ENCODE results near the gene MAGI2.

The MAGI2 gene

GRCh38 chr7:78055001-78055573, 1398.4 kb downstream of the MAGI2 start:
- Histone ChIP-seq H3K9me3 (ENCODE audit: severe bottlenecking) (no peaks in the 10 kb centered on the region), H3K27ac (ENCODE audit: poor library complexity, severe bottlenecking) (no peak overlapping the region), H3K4me1 (ENCODE audit: insufficient read depth, poor library complexity, severe bottlenecking) (no peaks in the 10 kb centered on the region), H3K4me3 (ENCODE audit: severe bottlenecking) (no peak overlapping the region), H3K27me3 (ENCODE audit: insufficient read depth, poor library complexity, severe bottlenecking) (no peaks in the 10 kb centered on the region), H3K36me3 (ENCODE audit: low read depth) (no peaks in the 10 kb centered on the region)
- DNase-seq (ENCODE audit: low spot score) (no peak), ATAC-seq (ENCODE audit: low read depth) (0 out of 3 replicates have a peak, but pooled peaks have one; percentile 19)
- no peak for TF ChIP-seq CTCF (IDR thresholded peaks at IDR 0.05; ENCODE audit: poor library complexity, severe bottlenecking)

GRCh38 chr7:78052112-78052511, 1401.4 kb downstream of the MAGI2 start:
- no peak for ATAC-seq (ENCODE audit: low read depth)
- no peak for DNase-seq (ENCODE audit: low spot score)
- no peaks in the 10 kb centered on the region for H3K4me1 ChIP-seq (ENCODE audit: insufficient read depth, poor library complexity, severe bottlenecking)
- no peaks in the 10 kb centered on the region for H3K9me3 ChIP-seq (ENCODE audit: severe bottlenecking)
- H3K4me3 ChIP-seq (ENCODE audit: severe bottlenecking), result no peak overlapping the region
- no peak overlapping the region for H3K27ac ChIP-seq (ENCODE audit: poor library complexity, severe bottlenecking)
- H3K36me3 ChIP-seq (ENCODE audit: low read depth), result no peaks in the 10 kb centered on the region
- no peak for TF ChIP-seq CTCF (IDR thresholded peaks at IDR 0.05; ENCODE audit: poor library complexity, severe bottlenecking)
- no peaks in the 10 kb centered on the region for H3K27me3 ChIP-seq (ENCODE audit: insufficient read depth, poor library complexity, severe bottlenecking)

GRCh38 chr7:78047800-78048199, 1405.7 kb downstream of the MAGI2 start:
- Histone ChIP-seq H3K36me3 (ENCODE audit: low read depth) (no peaks in the 10 kb centered on the region), H3K27ac (ENCODE audit: poor library complexity, severe bottlenecking) (no peak overlapping the region), H3K4me1 (ENCODE audit: insufficient read depth, poor library complexity, severe bottlenecking) (no peaks in the 10 kb centered on the region), H3K27me3 (ENCODE audit: insufficient read depth, poor library complexity, severe bottlenecking) (no peaks in the 10 kb centered on the region), H3K9me3 (ENCODE audit: severe bottlenecking) (no peaks in the 10 kb centered on the region), H3K4me3 (ENCODE audit: severe bottlenecking) (no peak overlapping the region)
- no peak for ATAC-seq (ENCODE audit: low read depth)
- TF ChIP-seq CTCF (IDR thresholded peaks at IDR 0.05; ENCODE audit: poor library complexity, severe bottlenecking), result no peak
- DNase-seq (ENCODE audit: low spot score), result no peak

- Histone ChIP-seq H3K4me3 (ENCODE audit: severe bottlenecking) (no peak overlapping the region), H3K9me3 (ENCODE audit: severe bottlenecking) (no peaks in the 10 kb centered on the region), H3K36me3 (ENCODE audit: low read depth) (no peaks in the 10 kb centered on the region), H3K27me3 (ENCODE audit: insufficient read depth, poor library complexity, severe bottlenecking) (peaks cover 3% of the 10 kb centered on the region), H3K27ac (ENCODE audit: poor library complexity, severe bottlenecking) (no peak overlapping the region), H3K4me1 (ENCODE audit: insufficient read depth, poor library complexity, severe bottlenecking) (no peaks in the 10 kb centered on the region)
- no peak for TF ChIP-seq CTCF (IDR thresholded peaks at IDR 0.05; ENCODE audit: poor library complexity, severe bottlenecking)
- DNase-seq (ENCODE audit: low spot score), result no peak
- ATAC-seq (ENCODE audit: low read depth), result no peak
These were observed 1410.3 kb downstream of the MAGI2 start for GRCh38 chr7:78043159-78043558.

GRCh38 chr7:78041423-78041822, 1412.0 kb downstream of the MAGI2 start:
- TF ChIP-seq CTCF (IDR thresholded peaks at IDR 0.05; ENCODE audit: poor library complexity, severe bottlenecking), result no peak
- Histone ChIP-seq H3K27me3 (ENCODE audit: insufficient read depth, poor library complexity, severe bottlenecking) (peaks cover 3% of the 10 kb centered on the region), H3K36me3 (ENCODE audit: low read depth) (no peaks in the 10 kb centered on the region), H3K9me3 (ENCODE audit: severe bottlenecking) (no peaks in the 10 kb centered on the region), H3K27ac (ENCODE audit: poor library complexity, severe bottlenecking) (no peak overlapping the region), H3K4me3 (ENCODE audit: severe bottlenecking) (no peak overlapping the region), H3K4me1 (ENCODE audit: insufficient read depth, poor library complexity, severe bottlenecking) (no peaks in the 10 kb centered on the region)
- DNase-seq (ENCODE audit: low spot score), result no peak
- no peak for ATAC-seq (ENCODE audit: low read depth)
